Activated CD4-positive, alpha-beta T cell treated with anti-CD3 and anti-CD28 coated beads, Interleukin-2, amount 10 ng/mL, durations not matched to agents 24 days and 14 days (primary cell): Measurements from ENCODE around the gene DPP10. TPM values are rescaled to one million over a fixed set of nuclear protein-coding genes. Genes with fewer than 3 reads are reported as not detected.

Source experiments
- DNase-seq: peaks from one replicate; pipeline ENCODE4 v3.0.0; 2022
- H3K27ac Mint-ChIP-seq: one replicate; pipeline ENCODE4 v1.8.0; 2022; ENCODE audit warnings: mild to moderate bottlenecking, mixed read lengths
- H3K27me3 Mint-ChIP-seq: one replicate; pipeline ENCODE4 v1.8.0; 2022; ENCODE audit warnings: mixed read lengths
- H3K36me3 Mint-ChIP-seq: one replicate; pipeline ENCODE4 v1.8.0; 2022; ENCODE audit warnings: low read depth, mild to moderate bottlenecking, mixed read lengths
- H3K4me1 Mint-ChIP-seq: one replicate; pipeline ENCODE4 v1.8.0; 2021; ENCODE audit warnings: mixed read lengths
- H3K4me3 Mint-ChIP-seq: one replicate; pipeline ENCODE4 v1.8.0; 2022; ENCODE audit warnings: mild to moderate bottlenecking, moderate library complexity, mixed read lengths
- H3K9me3 Mint-ChIP-seq: one replicate; pipeline ENCODE4 v1.8.0; 2021; ENCODE audit warnings: mixed read lengths
- intact Hi-C: fragments of 100-400 bp; cut with micrococcal nuclease; formaldehyde crosslinking; loops from one replicate; pipeline ENCODE4 v1.15.1; 2023
- total RNA-seq: library from RNA; stranded (reverse); gene quantifications from 2 replicates; pipeline ENCODE4 v1.2.3, GENCODE V29; 2022

Gene DPP10
- total RNA-seq, 1 donor from 2014 or later, result not detected

DNA sequence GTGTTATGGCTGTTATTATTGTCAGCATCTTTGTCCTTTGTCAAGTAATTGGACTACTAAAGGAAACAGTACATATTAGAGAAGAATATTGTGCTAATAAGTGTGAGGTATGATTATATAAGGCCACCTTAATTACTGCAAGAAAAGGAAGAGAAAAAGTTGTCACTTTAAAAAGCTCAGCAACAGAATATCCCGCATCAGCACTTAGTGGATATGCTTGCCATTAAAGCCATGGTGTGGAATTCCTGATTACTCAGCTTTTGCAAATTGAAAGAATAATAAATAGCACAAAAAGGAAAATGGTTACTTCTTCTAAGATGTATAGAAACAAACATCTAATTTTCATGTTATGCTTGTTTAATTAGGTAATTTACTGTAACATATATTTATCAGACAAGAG, 347.5 kb downstream of the DPP10 start:
- Mint-ChIP-seq H3K27ac (no peak overlapping the region), H3K9me3 (no peaks in the 10 kb centered on the region), H3K4me3 (no peak overlapping the region), H3K27me3 (no peaks in the 10 kb centered on the region), H3K36me3 (no peaks in the 10 kb centered on the region), H3K4me1 (no peaks in the 10 kb centered on the region)
- DNase-seq, result no peak
- intact Hi-C loops, result no loop called here

DNA sequence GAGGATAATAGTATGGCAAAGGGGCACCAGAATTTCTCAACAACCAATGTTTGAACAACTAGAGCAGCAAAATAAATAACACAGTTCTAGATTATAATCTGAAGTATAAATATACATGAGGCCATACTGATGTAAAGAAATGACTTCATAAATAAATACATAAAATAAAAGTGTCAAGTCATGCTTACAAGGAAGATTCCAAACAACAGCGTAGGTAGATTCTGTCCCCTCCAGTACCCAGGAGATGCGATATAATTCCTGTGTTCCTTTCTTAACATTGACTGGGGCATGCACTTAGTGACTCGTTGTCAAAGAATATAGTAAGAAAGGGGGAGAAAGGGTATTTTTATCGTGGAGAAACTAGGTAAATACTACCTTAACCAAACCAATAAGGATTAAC, 355.1 kb downstream of the DPP10 start:
- no peaks in the 10 kb centered on the region for H3K4me1 Mint-ChIP-seq
- H3K9me3 Mint-ChIP-seq, result no peaks in the 10 kb centered on the region
- H3K27me3 Mint-ChIP-seq, result no peaks in the 10 kb centered on the region
- no peak for DNase-seq
- intact Hi-C loops, result no loop called here
- no peaks in the 10 kb centered on the region for H3K36me3 Mint-ChIP-seq
- no peak overlapping the region for H3K27ac Mint-ChIP-seq
- H3K4me3 Mint-ChIP-seq, result no peak overlapping the region

DNA sequence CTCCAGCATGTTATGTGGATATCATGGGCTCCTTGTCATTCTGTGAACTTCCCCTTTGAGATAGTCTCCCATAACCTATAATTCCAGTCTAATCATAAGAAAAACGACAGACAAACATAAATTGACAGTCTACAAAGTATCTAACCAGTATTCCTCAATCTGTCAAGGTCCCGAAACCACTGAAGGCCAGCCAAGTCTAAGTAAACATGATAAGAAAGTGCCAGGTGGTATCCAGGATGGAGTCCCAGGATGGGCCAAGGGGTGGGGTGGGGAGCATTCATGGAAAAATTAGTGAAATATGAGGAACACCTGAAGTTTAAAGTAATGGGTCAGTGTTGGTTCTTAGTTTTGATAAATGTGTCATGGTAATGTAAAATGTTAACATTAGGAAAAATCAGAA, 355.5 kb downstream of the DPP10 start:
- no peaks in the 10 kb centered on the region for H3K36me3 Mint-ChIP-seq
- no peaks in the 10 kb centered on the region for H3K4me1 Mint-ChIP-seq
- intact Hi-C loops, result no loop called here
- no peak for DNase-seq
- H3K4me3 Mint-ChIP-seq, result no peak overlapping the region
- H3K27me3 Mint-ChIP-seq, result no peaks in the 10 kb centered on the region
- H3K9me3 Mint-ChIP-seq, result no peaks in the 10 kb centered on the region
- no peak overlapping the region for H3K27ac Mint-ChIP-seq

DNA sequence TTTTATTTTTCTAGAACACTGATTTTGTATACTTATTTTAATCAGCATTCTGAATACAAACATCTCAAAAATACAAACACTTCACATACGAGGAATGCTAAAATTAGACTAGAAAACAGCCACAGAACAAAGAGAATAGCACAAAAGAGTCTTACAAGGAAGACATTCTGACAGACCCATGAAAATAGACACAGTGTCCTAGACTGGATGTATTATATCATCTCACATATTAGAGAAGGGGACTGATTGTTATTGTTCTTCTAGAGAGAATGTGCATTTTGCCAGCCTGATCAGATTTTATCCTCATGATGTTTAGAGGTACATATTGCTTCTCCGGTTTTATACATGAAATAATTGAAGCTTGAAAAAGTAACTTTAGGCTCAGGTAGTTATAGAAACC, 357.9 kb downstream of the DPP10 start:
- intact Hi-C loops, result no loop called here
- H3K4me1 Mint-ChIP-seq, result no peaks in the 10 kb centered on the region
- DNase-seq, result no peak
- no peaks in the 10 kb centered on the region for H3K36me3 Mint-ChIP-seq
- H3K27ac Mint-ChIP-seq, result no peak overlapping the region
- H3K27me3 Mint-ChIP-seq, result no peaks in the 10 kb centered on the region
- no peak overlapping the region for H3K4me3 Mint-ChIP-seq
- no peaks in the 10 kb centered on the region for H3K9me3 Mint-ChIP-seq

DNA sequence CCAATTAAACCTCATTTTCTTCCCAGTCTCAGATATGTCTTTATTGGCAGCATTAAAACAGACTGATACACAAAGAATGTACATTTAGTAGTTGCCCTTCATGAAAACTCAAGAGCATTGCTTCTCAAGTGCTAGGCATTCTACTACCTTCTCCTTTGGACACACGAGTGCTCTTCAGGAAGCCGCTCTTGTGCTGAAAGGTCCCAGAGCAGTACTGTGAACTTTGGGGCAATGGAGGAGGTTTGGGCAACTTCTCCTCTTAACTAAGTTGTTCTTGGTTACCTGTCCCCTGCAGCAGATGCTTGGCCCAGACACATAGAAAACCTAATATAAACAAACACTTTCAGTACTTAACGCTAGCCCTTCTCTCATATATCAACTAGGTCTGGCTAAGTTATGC, 362.8 kb downstream of the DPP10 start:
- Mint-ChIP-seq H3K4me3 (no peak overlapping the region), H3K27ac (no peak overlapping the region), H3K4me1 (no peaks in the 10 kb centered on the region), H3K9me3 (no peaks in the 10 kb centered on the region), H3K36me3 (no peaks in the 10 kb centered on the region), H3K27me3 (no peaks in the 10 kb centered on the region)
- intact Hi-C loops, result no loop called here
- DNase-seq, result no peak

DNA sequence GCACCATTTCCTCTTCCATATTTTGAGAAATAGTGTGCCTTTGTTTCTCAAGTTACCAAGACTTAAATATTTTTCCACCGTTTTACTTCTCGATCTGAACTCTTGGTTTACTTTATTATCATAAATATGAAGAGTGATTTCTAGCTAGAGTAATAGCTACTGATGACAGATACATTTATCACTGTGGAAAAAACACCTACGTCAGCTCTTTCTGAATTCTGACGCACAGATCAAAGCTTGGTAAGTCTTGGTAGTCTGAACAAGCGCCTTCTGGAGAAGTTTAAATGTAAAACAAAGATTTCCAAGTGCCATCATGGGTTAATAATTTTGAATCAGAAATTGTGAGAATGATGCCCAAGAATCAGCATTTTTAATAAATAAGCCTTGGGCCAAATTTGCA, 367.7 kb downstream of the DPP10 start:
- H3K4me1 Mint-ChIP-seq, result no peaks in the 10 kb centered on the region
- no peaks in the 10 kb centered on the region for H3K27me3 Mint-ChIP-seq
- intact Hi-C loops, result no loop called here

DNA sequence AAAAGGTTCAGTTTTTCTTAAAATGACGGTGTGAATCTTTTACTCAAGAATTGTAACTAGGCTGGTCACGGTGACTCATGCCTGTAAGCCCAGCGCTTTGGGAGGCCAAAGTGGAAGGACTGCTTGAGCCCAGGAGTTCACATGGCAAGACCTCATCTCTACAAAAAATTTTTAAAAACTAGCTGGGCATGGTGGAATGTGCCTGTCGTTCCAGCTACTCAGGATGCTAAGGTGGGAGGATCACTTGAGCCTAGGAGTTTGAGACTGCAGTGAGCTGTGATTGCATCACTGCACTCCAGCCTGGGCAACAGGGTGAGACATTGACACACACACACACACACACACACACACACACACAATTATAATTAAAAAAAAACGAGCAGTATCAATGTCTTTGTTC, 369.8 kb downstream of the DPP10 start:
- H3K36me3 Mint-ChIP-seq, result no peaks in the 10 kb centered on the region
- H3K27ac Mint-ChIP-seq, result no peak overlapping the region
- no peak overlapping the region for H3K4me3 Mint-ChIP-seq
- no peaks in the 10 kb centered on the region for H3K4me1 Mint-ChIP-seq
- no peaks in the 10 kb centered on the region for H3K27me3 Mint-ChIP-seq
- H3K9me3 Mint-ChIP-seq, result peaks cover 6% of the 10 kb centered on the region
- intact Hi-C loops, result no loop called here
- DNase-seq, result no peak

More for the DNA sequence above, 367.7 kb downstream of the DPP10 start:
- Mint-ChIP-seq H3K36me3 (no peaks in the 10 kb centered on the region), H3K4me3 (no peak overlapping the region), H3K9me3 (peaks cover 4% of the 10 kb centered on the region), H3K27ac (no peak overlapping the region)
- DNase-seq, result no peak

DNA sequence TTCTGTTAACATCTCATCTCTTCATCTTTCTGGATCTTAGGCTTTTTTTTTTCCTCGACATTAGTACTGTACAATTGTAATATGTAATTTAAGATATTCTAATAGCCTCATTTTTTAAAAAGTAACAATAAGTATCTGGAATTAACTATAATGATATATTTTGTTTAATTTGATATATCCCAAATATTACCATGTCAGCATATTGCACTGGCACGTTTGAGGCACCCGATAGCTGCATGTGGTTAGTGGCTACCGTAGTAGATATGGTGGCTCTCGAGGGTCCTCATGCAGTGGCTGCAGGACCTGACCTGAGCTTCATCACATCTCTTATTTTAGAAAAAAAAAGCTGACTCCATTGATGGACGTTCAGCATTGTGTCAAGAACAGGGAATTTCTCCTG, 371.9 kb downstream of the DPP10 start:
- Mint-ChIP-seq H3K27me3 (no peaks in the 10 kb centered on the region), H3K27ac (no peak overlapping the region), H3K4me1 (no peaks in the 10 kb centered on the region), H3K4me3 (no peak overlapping the region), H3K36me3 (no peaks in the 10 kb centered on the region), H3K9me3 (peaks cover 6% of the 10 kb centered on the region)
- no peak for DNase-seq
- intact Hi-C loops, result no loop called here

DNA sequence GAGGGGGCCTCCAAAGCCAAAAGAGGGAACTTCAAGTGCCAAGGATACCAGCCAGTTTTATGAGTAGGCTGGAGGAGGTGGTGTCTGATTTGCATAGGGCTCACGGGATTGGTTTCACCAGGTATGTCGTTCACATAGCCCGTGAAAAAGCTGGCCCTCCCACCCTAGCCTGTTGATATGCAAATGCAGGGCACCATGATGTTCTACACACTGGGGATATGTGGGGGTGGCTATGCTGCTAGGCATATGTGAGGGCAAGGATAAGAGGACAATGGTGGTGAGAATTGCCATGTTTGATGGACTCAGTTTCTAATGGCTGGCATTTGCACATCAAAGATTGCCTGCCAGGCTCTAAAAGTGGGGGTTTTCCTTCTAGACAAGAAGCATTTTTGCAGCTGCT, 378.6 kb downstream of the DPP10 start:
- Mint-ChIP-seq H3K4me3 (no peak overlapping the region), H3K27ac (no peak overlapping the region)

DNA sequence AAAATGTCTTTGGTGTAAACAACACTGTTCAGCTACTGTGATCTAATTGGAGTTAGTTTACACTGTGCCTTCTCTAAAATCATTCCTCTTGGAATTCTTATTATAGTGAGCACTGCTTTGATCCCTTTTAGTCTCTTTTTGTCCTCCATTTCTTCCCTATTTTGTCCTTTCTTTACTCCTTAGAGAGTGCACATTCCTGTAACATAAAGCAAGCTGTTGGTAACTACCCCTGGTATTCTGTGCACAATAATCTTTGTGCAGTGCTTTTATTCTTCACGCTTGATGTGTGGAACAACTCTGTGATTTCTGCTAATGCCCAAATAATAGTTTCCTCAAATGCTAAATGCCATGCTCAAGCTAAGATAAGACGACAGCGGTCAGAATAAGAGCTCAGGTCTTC, 401.5 kb downstream of the DPP10 start:
- no peak for DNase-seq
- H3K4me1 Mint-ChIP-seq, result no peaks in the 10 kb centered on the region
- peaks cover 3% of the 10 kb centered on the region for H3K9me3 Mint-ChIP-seq
- no peaks in the 10 kb centered on the region for H3K27me3 Mint-ChIP-seq
- no peak overlapping the region for H3K4me3 Mint-ChIP-seq
- H3K36me3 Mint-ChIP-seq, result no peaks in the 10 kb centered on the region
- intact Hi-C loops, result no loop called here
- H3K27ac Mint-ChIP-seq, result no peak overlapping the region

More for the DNA sequence above, 378.6 kb downstream of the DPP10 start:
- H3K4me1 Mint-ChIP-seq, result no peaks in the 10 kb centered on the region
- no peaks in the 10 kb centered on the region for H3K36me3 Mint-ChIP-seq
- H3K27me3 Mint-ChIP-seq, result no peaks in the 10 kb centered on the region
- no peak for DNase-seq
- intact Hi-C loops, result no loop called here
- H3K9me3 Mint-ChIP-seq, result peaks cover under 1% of the 10 kb centered on the region

DNA sequence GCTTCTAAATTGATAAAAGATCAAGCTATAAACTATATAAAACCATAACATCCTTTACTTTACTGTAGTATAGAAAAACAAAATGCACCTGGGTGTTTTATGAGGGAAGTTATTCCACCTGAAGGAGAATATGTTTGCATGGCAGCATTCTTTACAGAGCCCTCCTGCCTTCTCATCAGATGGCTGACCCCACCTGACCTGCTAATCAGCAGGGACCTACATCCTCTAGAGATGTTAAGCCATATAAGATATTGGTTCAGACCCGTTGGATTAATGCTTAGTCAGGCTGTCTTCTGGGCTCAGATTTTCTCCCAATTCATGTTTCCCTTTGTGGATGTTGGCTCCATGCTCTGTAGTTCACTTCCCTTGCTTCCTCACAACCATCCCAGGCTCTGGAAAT, 414.8 kb downstream of the DPP10 start:
- Mint-ChIP-seq H3K4me1 (no peaks in the 10 kb centered on the region), H3K27ac (no peak overlapping the region), H3K9me3 (no peaks in the 10 kb centered on the region), H3K27me3 (no peaks in the 10 kb centered on the region), H3K4me3 (no peak overlapping the region), H3K36me3 (no peaks in the 10 kb centered on the region)
- DNase-seq, result peak; percentile 12
- intact Hi-C loops, result no loop called here

DNA sequence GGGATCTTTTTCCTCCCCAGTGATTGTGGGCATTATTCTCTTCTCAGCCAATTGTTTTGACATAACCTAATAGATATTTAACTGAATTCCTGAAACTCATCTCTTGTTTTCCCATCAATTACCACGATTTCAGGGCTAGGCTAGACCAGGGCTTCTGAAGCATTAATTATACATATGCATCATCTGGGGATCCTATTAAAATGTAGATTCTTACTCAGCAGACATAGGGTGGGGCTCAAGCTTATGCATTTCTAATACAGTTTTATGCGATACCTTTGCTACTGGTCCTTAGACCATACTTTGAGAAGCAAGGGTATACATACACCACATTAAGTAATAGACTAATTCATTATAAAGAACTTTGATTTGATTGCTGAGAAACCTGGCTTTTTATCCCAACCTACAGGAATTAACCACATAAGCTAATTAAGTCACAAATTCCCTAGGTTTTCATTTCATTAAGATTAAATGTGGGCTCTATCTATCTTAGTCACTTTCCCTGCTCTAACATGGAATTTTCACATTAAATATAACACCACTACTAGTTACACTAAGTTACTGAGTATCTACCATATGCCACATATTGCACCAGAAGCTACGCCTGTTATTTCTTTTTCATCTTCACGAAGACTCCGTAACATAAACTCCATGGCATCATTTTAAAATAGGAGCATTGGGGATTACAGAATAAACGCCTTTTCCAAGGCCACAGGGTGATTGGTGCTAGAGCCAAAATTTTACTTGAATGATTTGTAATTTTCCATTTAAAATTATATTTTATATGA, 417.5 kb downstream of the DPP10 start:
- DNase-seq, result no peak
- H3K36me3 Mint-ChIP-seq, result no peaks in the 10 kb centered on the region
- no peaks in the 10 kb centered on the region for H3K9me3 Mint-ChIP-seq
- no peak overlapping the region for H3K27ac Mint-ChIP-seq
- intact Hi-C loops, result no loop called here
- H3K4me1 Mint-ChIP-seq, result no peaks in the 10 kb centered on the region
- no peak overlapping the region for H3K4me3 Mint-ChIP-seq
- H3K27me3 Mint-ChIP-seq, result no peaks in the 10 kb centered on the region

DNA sequence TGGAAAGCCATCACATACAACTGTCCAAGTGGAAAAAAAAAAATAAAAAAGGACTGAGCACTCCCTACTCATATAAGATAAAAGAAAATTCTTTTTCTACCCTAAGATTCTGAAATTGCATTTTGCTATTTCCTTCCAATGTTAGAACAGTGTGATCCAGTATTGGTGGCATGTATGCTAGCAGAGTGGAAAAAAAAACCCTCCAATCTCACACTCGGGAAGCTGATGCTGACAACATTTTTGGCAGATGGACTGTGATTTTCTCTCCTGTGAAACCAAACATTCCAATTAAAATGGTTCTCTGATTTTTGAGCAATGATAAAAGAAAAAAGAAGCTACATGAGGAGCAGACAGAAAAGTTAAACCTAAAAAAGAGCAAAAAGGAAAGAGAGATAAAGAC, 419.8 kb downstream of the DPP10 start:
- no peak overlapping the region for H3K4me3 Mint-ChIP-seq
- H3K9me3 Mint-ChIP-seq, result no peaks in the 10 kb centered on the region
- H3K4me1 Mint-ChIP-seq, result no peaks in the 10 kb centered on the region
- no peak overlapping the region for H3K27ac Mint-ChIP-seq
- no peaks in the 10 kb centered on the region for H3K27me3 Mint-ChIP-seq
- DNase-seq, result no peak
- H3K36me3 Mint-ChIP-seq, result no peaks in the 10 kb centered on the region
- intact Hi-C loops, result no loop called here

DNA sequence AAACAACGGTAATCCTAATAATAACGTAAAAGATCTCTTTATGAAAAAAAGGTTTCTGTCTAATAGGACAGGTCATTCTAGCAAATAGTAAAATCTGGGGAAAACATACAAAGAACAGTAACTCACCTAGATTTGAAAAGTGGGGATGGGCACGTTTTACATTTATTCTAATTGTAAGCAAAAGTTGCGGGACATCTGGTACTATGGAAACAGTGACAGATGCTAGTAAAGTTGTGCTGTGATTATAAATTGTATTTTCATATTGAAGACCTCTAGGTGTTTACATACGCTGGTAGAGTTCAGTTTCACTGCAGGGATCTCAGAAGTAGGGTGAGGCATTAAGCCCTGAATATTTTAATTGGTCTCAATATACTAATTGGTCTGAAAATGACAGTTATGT, 422.5 kb downstream of the DPP10 start:
- Mint-ChIP-seq H3K9me3 (no peaks in the 10 kb centered on the region), H3K4me1 (no peaks in the 10 kb centered on the region), H3K36me3 (no peaks in the 10 kb centered on the region), H3K4me3 (no peak overlapping the region), H3K27ac (no peak overlapping the region), H3K27me3 (no peaks in the 10 kb centered on the region)
- no peak for DNase-seq
- intact Hi-C loops, result no loop called here

DNA sequence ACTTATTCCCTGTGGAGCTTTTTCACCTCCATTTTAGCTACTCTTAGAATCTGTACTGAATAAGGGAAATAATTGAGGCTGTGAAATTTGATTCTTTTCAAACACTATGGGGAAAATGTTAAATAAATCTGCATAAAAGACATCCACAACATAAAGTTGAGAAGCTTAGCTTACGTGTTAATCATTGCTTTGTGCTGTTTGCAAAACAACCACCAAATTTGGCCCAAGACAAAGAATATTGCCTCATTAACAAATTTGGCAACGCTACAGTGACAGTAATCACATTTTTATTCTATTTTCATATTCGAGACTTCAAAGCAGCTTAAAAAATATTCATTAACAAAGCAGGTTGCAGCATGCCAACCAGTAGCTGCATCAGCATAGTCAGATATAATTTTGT, 437.6 kb downstream of the DPP10 start:
- no peak overlapping the region for H3K4me3 Mint-ChIP-seq
- no peaks in the 10 kb centered on the region for H3K9me3 Mint-ChIP-seq
- DNase-seq, result no peak
- intact Hi-C loops, result no loop called here
- H3K4me1 Mint-ChIP-seq, result no peaks in the 10 kb centered on the region
- no peaks in the 10 kb centered on the region for H3K27me3 Mint-ChIP-seq
- no peaks in the 10 kb centered on the region for H3K36me3 Mint-ChIP-seq
- H3K27ac Mint-ChIP-seq, result no peak overlapping the region
